ENCODE results near the gene JARID2. TPM values are rescaled to one million over a fixed set of nuclear protein-coding genes. Genes with fewer than 3 reads are reported as not detected.

JARID2 gene
- total and polyA plus RNA-seq, 2 of the 4 experiments (the other 2 are of a cell fraction), result 9.6 to 12.9 TPM

DNA sequence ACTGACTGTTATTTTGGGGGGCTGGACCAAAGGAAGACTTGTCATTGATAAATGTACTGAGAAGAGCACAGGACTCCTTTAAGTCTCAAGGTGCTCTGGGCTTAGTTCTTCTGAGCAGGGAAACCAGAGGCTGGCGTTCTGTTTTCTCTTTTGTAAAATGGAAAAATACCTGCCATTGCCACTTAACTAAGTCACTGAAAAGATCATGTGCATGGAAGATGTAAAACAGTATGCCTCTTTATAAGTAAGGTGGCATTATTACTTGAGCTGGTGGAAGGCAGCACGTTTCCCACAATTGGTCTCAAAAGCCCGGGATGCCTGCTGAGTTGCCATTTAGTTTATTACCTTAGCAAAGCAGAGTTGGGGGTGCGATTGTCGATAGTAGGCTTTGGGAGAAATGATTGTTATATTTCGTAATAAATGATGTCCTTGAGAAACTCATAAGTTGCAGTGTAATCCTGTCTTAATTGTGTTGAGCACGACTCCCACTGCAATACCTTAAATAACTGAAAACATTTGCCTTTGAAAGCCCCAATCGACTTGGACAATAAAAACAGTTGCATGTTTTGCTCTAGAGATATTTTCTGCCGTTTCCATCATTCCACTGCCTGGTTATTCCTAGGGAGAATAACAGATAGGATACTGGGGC, 3.6 kb downstream of the JARID2 start:
- Histone ChIP-seq H3K9me3 (ENCODE audit: control insufficient read depth, insufficient read depth, low read length) (no peaks in the 10 kb centered on the region), H4K20me1 (ENCODE audit: insufficient read depth, low read length) (peaks cover 56% of the 10 kb centered on the region), H2BK5ac (ENCODE audit: low read depth, low read length, poor library complexity, severe bottlenecking) (no peak overlapping the region), H4K8ac (ENCODE audit: low read depth in 2 of 2, low read length in 2 of 2) (peak overlapping the region in 1 of 2 experiments; percentile 28; a peak in 1 of 4 replicates), H3K14ac (replicated peaks; ENCODE audit: low read depth, low read length) (peak overlapping the region; percentile 40; the same call in 1 of the 2 replicates), H3K36me3 (ENCODE audit: control insufficient read depth, insufficient read depth, low read length) (peaks cover 2% of the 10 kb centered on the region; the same call in 1 of the 2 replicates), H3K56ac (ENCODE audit: extremely low read depth, insufficient read depth, low read length) (0 out of 2 replicates have a peak overlapping the region, but pooled peaks have one; percentile 19), H3K9me1 (ENCODE audit: insufficient read depth, low read length) (peaks cover 3% of the 10 kb centered on the region), H3K4me1 (ENCODE audit: control insufficient read depth, insufficient read depth, low read length) (peaks cover 5% of the 10 kb centered on the region; the same call in 1 of the 2 replicates), H4K5ac (ENCODE audit: low read depth, low read length) (no peak overlapping the region), H3K18ac (ENCODE audit: low read depth, low read length) (no peak overlapping the region), H3K4ac (ENCODE audit: low read depth, low read length) (peak overlapping the region; percentile 68), H2BK15ac (ENCODE audit: low read depth, low read length) (no peak overlapping the region), H3K27me3 (ENCODE audit: control insufficient read depth, insufficient read depth, low read length) (no peaks in the 10 kb centered on the region), H3K4me2 (ENCODE audit: low read depth, low read length) (peak overlapping the region; percentile 72), H3K9ac (ENCODE audit: low read depth, low read length) (peak overlapping the region; percentile 71), H2BK20ac (ENCODE audit: low read depth, low read length) (no peak overlapping the region), H3K27ac (ENCODE audit: insufficient read depth, low read length) (peak overlapping the region; percentile 83), H4K91ac (ENCODE audit: insufficient read depth, low read depth, low read length) (no peak overlapping the region), H3K4me3 (ENCODE audit: insufficient read depth, low read depth, low read length) (peak overlapping the region; percentile 85), H2AFZ (replicated peaks; ENCODE audit: low read length, poor library complexity) (peak overlapping the region; percentile 91), H3K79me1 (ENCODE audit: low read depth in 1 of 2, low read length in 2 of 2) (peaks cover 3 to 56% of the 10 kb centered on the region in 2 experiments; a peak in 2 of 4 replicates), H2BK120ac (ENCODE audit: low read depth, low read length) (no peak overlapping the region), H2AK5ac (ENCODE audit: low read depth, low read length) (peak overlapping the region; percentile 18; the same call in 1 of the 2 replicates), H2AK9ac (replicated peaks; ENCODE audit: low read depth, low read length, poor library complexity) (peak overlapping the region; percentile 48), H3K23ac (ENCODE audit: low read depth, low read length) (peak overlapping the region; percentile 54; the same call in 1 of the 2 replicates)
- in situ Hi-C loops (cut with MboI; ENCODE audit: low sequenced_read_pairs), result loop anchor here (10.0 to 25.0 kb wide), 3 partner anchors 135 to 1035 kb away; no protein-coding TSS in a partner anchor
- dilution Hi-C loops (cut with HindIII; ENCODE audit: low sequenced_read_pairs, unreplicated experiment), result no loop called here
- TF ChIP-seq POLR2A (IDR thresholded peaks at IDR 0.05; ENCODE audit: low read depth, low read length) (no peak), CEBPB (IDR thresholded peaks at IDR 0.05; ENCODE audit: low read depth, low read length) (peak; percentile 69)
- intact Hi-C loops (cut with micrococcal nuclease), result loop anchor here (5.0 to 10.0 kb wide), 2 partner anchors 445 to 507 kb away; no protein-coding TSS in a partner anchor
- DNase-seq, result no peak
- ChIA-PET POLR2A (ENCODE audit: unreplicated experiment) (no interaction called here), CTCF (interaction anchor here (0.9 to 1.6 kb wide), 2 partner anchors 194 to 382 kb away, joined by 5 to 8 read pairs; no protein-coding TSS in a partner anchor)
- ATAC-seq (ENCODE audit: low read depth), result no peak
- WGBS, 2 experiments (ENCODE audit: extremely low coverage in 2 of 2, insufficient read length in 1 of 2), result 40% methylated on average over 1 of the region's 9 CpGs; no CpG with 5 or more reads in 1 of the 2 experiments
- no TSS peak for BruUV-seq (replicated peaks)
